Lung microvascular endothelial cell (primary cell): ENCODE data around the gene TMCC2. TPM values are rescaled to one million over a fixed set of nuclear protein-coding genes. Genes with fewer than 3 reads are reported as not detected.

Source experiments
- DNase-seq, 2 donors: peaks; one replicate each; pipeline versions ENCODE4 v3.0.0 to v3.0.0-alpha.2; 2010; ENCODE audit warnings: low read depth in 2 of 2
- total RNA-seq: library from RNA; depleted of rRNA; stranded (reverse); fragments of >200 nt; gene quantifications from 2 replicates; pipeline ENCODE4 v1.2.1, GENCODE V29; 2014

TMCC2 gene
- total RNA-seq, 1 donor from 2014 or later: 0.40 TPM

DNA sequence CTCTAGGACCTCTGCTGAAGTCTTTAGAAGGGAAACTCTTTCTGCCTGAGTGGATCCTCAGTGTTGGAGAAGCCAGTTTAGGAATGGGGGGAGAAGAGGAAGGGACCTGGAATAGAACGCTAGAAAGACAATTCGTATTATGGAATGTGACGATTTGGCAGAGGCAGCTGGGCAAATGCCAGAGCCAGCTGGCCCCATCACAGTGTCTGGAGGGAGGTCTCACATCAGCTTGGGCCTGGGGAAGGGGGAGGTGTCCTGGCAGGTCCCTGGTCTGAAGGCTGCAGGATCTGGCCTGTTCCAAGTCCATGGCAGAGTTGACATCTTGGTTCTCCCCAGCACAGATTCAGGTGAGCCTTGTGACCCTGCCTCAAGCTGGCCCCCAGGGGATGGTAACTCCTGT lies 11.3 kb downstream of the TMCC2 start:
- no peak for DNase-seq

DNA sequence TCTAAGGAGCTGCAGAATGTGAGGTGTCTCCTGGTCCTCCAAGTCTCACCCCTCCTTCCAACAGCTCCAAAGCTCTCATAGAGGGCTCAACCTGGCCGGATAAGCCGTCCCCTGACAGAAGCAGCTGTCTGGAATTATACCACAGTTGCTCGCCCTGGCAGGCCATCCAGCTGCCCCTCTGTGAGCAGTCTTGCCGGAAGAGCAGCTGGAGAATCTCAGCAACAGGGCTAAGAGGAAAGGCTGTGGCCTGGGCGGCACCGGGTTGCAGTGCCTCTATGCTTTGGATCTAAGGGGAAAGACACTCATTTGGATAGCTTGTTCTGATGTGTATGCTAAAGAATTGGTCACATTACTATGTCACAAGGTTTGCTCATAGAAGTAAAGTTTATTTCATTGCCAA lies 12.4 kb downstream of the TMCC2 start:
- no peak for DNase-seq

DNA sequence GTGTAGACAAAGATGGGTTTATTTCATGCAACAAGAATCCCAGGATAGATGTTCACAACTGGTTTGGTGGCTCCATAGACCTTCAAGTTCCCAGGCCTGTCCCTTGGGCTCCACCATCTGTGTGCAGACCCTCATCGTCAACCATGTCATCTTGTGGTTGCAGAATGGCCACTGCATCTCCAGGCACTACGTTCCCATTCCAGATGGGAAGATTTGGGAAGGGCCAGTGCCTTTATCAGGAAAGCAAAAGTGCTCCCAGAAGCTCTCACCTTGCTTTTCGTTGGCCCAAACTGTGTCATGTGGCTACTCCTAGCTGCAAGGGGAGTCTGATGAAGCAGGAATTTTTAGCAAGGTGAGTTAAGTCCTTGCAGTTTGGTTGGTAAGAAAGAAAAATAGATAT lies 12.8 kb downstream of the TMCC2 start:
- no peak for DNase-seq

DNA sequence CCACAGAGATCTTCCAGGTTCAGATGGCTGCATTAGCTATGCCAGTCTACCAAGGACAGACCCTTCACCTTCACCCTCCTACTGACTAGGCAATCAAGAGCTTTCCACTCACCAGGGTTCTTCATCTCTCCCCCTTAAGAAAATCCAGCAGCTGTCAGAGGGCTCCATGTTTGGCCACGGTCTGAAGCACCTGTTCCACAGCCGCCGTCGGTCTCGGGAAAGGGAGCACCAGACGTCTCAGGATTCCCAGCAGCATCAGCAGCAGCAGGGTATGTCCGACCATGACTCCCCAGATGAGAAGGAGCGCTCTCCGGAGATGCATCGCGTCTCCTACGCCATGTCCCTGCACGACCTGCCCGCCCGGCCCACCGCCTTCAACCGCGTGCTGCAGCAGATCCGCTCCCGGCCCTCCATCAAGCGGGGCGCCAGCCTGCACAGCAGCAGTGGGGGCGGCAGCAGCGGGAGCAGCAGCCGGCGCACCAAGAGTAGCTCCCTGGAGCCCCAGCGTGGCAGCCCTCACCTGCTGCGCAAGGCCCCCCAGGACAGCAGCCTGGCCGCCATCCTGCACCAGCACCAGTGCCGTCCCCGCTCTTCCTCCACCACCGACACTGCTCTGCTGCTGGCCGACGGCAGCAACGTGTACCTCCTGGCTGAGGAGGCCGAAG lies 13.8 kb downstream of the TMCC2 start:
- no peak for DNase-seq

DNA sequence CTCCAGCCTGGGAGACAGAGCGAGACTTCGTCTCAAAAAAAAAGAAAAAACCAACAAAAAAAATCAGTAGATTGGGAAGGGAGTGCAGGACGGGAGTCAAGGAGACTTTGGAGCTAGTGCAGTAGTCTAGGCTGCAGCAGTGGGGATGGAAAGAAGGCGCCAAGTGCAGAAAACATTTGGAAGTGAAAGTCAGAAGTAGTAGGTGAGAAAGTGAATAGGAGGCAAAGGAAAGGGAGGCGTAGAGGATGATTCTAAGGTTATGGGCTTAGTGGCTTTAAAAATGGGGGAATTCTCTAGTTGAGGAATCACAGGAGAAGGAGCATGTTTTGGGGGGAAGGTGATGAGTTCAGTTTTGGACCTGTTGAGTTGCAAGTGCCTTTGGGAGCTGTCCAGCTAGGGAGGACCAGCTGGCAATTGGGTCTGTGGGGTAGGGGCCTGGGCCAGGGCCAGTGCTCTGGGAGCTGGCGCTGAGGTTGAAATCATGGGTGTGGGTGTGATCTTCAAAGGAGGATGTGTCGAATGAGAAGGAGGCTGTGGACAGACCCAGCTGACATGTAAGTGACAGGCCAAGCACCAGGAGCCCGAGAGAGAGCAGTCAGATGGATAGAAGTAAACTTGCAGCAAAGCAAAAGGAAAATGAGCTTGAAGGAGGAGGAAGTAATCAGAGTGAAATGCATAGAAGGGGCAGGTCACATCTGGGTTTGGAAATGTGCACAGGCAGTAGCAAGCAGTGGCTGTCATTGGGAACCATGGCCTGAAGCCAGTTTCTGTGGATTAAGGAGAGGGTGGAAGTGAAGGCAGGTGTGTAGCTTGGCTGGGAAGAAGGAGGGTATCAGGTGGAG lies 15.8 kb downstream of the TMCC2 start:
- DNase-seq: no peak

DNA sequence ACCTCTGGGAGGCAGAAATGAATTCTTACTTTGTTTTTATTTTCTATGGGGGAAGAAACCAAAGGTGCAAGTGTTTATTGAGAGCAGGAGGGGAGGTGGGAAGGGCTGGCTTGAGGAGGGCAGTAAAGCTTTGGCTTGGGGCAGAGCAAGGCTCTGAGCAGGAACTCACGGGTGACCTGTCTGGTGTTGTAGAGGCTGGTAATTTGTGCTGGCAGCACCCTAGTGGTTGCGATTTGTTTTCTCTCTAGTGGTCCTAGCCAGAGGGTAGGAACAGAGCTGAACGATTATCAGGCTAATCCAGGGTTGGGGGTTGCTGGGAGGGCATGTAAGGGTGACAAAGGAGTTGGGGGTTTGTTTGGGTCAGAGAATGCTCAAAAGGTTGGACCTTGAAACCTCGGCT lies 16.6 kb downstream of the TMCC2 start:
- DNase-seq: no peak

DNA sequence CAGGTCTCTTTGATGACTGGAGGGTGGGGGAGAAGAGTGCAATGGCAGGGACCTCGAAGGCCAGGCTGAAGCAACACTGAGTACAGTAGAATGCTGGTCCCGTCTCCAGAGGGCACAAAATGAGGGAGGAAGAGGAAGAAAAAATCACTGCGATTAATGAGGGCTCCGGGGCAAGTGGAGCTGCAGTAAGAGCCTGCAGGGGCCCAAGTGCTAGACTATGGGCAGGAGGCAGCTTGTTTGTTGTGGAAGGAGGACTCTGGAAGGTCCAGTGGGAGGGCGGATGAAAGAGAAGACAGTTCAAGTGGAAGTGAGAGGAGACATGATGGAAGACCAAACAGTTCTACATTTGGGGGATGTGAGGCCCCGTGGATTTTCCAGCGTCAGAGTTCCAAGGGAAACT lies 17.4 kb downstream of the TMCC2 start:
- no peak for DNase-seq

DNA sequence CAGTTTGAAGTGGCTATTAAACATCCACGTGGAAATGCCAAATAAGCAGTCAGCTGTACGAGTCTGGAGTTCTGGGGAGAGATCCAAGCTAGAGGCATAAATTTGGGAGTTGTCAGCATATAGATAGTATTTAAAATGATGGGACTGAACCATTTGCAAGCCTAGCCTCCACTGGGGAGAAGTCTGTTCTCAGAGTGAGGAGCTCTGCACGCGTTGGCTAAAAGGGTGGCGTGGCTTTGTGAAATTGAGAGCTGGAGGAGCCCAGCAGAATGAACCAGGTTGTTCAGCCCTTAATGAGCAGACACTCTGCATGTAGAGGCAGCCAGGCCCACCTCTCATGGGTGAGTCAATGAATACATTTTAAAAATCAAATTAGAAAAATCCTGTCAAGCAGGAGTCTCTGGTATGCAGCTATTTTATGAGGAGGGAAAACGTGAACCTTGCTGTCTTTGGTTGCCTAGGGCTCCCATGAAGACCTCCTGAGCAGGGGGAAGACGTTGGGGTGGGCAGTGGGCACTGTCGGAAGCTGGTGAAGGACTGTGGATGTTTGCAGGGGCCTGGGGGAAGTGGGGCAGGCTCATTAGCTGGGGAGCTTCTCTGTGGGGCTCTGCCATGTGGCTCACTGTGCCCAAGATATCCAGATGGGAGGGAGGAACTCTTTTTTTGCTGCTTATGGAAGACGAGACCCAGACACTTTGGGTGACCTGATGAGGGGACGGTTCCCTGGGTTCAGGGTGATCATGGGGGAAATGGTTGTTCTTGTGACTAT lies 18.8 kb downstream of the TMCC2 start:
- no peak for DNase-seq

DNA sequence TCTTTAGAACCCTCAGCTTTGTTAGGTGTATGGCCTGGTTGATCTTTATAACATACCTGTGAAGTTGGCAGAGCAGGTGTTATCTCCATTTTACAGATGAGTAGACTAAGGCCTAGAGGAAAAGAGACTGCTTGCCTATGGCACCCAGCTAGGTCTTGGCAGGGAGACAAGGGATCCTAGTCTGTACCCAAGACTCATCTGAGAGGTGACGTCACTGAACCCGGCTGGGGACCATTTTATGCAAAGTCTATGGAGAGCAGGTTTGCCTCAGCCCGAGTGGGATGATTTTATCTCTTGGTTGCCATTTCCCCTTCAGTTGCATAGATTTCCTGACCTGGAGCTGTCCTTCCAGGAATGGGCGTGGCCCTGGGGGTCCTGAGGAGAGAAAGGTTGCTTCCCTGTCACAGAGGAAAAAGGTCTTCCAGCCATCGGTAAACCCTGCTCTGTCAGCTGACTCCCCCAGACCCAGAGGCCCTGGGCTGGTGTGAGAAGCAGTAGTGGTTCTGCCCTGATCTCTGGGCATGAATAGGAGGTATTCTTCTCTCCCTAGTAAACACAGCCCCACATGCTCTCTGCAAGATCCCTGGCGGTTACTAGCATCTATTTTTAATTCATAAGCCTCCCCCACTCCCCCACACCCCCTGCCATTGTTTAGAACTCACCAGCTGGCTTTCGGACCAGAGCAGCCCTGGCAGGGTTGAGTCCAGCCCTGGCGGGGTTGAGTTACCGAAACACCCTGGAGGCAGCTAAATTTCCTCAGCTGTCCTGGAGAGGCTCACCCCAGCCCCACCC lies 19.6 kb downstream of the TMCC2 start:
- DNase-seq: no peak

DNA sequence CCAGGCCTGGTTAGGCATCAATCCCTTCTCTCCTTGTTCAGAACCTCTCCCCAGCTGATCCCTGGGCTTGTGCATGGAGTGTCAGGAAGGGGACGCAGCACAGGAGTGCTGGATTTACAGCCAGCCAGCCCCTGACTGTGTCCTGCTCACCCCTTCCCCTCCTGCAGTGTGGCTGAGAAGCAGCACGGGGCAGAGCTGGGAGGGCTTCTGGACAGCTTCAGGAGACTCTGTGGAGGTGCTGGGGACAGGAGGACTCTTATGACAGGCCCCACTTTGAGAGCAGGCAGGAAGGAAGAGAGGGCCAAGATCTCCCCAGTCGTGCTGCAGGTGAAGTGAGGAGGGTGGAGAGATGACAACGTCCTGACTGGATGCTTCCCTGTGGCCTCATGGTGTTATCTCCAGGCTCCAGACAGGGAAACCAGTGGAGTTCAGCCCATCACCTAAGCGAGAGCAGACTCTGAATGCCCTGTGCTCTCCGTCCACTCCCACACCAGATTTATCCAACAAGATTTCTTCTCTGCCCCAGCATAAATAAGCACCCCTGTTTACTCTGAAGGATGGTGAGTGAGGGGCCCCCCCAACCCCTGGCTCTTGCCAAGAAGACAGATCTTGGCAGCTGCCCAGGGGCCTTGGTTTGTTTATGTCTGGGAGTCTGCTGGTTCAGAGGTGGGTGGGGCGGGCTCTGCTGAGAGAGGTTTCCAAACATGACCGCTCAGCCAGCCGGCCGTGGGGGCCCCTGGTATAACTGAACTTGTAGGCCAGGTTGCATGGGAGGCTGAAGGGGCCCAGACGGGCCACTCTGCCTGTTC lies 21.3 kb downstream of the TMCC2 start:
- DNase-seq: peak in 1 of 2 donors; percentile 66

DNA sequence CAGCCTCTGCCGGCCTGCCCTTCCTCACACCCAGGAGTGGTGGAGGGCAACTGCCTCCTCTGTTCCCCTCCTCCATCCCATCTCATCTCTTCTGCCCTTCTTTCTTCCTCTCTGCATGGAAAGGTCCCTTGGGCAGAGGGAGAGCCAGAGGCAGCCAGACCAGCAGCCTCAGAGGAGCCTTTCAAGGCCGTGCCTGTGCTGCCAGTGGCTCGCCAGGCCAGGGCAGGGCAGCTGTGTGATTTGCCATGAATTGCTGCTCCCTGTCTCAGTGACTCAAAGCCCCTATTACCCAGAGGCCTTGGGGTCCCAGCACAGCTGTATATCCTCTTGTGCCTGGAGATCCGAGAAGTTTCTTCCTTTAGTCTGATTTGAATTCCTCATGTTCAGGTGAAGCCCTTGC lies 21.9 kb downstream of the TMCC2 start:
- DNase-seq: no peak

DNA sequence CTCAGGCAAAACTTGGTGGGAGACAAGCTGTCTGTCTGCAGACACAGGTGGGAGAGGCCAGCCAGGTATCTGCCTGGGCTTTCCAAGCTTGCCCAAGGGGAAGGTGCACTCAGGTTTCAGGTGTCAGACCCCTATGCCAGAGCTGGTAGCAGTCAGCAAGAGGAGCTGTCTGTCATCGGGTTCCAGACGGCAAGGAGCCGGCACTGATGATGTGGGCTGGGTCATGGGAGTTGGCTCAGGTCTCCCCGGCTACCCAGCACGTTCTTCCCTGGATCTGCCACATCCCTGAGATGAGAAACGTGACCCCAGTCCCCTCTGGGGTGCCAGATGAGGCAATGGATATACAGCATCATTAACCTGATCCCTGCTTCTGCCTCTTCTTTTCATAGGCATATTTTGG lies 23.0 kb downstream of the TMCC2 start:
- DNase-seq: no peak

DNA sequence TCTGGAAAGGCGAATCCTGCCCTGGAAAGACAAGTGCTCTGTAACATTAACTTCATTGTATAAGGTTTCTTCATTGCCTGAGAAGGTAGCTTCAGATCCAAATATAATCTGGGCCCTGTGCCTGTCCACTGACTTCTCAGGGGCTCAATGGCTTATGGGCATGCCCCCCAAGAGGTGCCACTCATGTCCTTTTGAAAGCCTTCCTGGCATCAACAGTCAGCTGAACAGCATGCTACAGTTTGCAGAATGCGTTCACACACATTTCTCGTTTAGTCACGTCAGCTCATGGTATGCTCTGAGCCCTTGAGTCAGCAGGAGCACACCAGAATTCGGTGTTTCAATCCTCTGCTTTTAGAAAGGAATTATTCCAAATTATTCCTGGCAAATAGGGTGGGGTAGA lies 23.8 kb downstream of the TMCC2 start:
- DNase-seq: no peak

DNA sequence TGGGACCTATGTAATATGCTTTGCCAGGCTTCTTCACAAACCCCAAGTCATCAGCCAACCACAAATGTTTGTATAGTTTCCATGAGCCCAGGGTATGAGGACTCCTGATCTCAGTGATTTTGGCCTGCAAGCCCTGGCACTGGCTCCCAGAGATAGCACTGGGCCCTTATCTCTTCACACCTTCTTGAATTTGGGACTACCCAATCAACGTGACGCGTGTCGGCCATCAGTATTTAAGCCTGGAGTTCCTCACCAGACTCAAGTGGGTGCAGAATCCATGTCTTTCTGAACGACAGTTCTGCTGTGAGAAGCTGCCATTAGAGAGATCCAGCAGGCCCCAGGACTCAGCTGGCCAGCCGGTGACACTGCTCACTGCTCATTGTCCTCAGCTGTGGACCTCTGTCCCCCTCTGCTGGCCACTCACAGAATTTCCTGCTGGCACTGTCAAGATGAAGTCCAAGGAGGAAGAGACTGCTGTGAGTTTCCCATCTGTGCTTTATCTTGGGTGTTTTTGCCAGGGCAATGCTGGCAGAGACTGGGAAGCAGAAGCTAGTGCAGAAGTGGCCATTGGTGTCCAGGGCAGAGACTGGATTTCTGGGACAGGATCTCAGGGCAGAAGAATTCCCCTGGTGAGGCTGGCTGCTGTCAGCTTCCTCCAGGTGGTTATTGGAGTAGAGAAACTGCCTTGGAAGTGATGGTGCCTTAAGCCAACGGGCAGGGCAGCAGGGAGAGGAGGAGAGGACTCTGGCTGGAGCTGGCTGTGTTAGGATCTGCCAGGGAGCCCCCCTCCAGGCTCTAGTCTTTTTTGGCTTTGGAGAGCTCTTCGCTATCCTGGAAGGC lies 28.4 kb downstream of the TMCC2 start:
- DNase-seq: peak; percentile 82 to 87

DNA sequence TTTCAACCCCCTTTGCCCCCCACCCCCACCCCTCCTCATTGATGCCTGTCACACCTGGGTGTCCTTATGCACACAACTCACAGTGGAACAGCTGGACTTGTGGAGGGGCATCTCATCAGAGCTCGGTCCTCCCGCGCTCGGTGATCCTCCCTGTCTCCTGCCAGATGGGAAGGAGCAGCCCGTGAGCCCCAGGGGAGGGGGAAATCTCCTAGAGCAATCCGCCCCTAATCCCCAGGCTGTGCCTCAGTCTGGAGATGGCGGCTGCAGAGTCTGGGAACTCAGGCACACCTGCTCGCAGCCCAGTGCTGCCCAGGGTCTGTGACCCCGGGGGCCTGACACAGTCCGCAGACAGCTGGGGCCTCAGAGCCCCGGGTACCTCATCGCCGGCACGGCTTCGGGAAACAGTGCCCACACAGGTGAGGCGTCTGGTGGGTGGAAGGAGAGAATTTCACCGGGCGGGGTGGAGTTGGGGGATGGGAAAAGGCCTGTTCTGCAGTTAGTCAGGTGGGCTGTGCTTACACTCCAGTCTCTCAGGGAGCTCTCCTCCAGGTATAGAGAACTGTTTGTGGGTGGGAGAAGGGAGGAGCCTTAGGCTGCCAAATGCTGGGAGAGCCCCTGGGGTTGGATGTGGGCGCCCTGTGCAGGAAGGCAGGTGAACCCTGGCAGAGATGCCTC lies 29.3 kb downstream of the TMCC2 start:
- no peak for DNase-seq

DNA sequence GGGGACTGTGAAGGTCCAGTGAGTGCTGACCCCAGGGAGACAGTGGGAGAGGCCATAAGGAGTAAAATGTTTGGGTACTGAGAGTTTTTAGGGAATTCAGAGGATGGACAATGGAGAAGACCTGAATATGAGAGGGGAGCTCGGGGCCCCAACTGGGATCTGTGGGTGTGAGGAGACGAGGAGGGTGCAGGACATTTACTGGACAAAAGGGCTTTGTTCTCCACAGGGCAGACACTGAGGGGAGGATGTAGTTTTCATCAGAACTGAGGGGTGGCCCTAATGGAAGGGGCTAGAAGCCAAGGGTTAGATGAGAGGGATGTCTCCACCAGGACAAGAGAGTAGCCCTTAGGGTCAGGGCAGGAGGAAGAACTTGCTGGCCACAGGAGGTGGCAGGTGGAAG lies 30.0 kb downstream of the TMCC2 start:
- no peak for DNase-seq

DNA sequence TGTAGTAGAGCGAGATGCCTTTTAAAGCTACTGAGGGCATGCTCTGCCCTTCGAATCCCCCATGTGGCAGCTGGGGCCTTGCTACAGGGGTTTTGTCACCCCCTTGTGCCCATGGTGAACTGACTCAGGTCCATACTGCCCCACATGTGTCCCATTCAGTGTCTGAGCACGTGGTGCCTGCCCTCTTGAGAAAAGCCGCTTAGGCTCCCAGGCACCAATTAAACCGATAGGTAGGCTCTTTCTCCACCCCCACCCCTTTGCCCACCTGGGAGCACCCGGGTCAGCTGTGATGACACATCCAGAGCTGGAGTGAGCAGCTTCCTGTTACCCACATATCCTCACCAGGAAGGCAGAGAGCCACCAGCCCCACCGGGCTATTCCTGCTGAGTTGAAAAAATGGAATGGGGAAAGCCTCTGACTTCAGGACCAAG lies 30.5 kb downstream of the TMCC2 start:
- DNase-seq: peak in 1 of 2 donors; percentile 28

DNA sequence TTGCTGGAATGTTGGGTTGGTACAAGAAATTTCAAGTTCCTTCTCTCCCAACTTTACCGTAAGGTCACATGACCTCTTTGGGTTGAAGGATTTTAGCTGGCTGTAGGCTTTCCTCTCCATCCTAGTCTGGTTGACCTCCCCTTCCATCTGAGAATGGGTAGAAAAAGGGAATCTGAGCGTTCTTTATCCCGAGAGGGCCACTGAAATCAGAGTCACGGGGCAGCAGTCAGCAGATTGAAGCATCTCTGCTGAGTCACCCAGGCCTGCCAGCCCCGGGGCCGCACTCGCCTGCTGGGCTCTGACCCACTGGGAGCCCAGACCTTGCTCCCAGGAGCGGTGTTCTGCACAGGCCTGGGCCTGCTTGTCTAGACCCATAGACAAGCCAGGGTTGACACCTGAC lies 31.0 kb downstream of the TMCC2 start:
- peak in 1 of 2 donors; percentile 68 for DNase-seq

DNA sequence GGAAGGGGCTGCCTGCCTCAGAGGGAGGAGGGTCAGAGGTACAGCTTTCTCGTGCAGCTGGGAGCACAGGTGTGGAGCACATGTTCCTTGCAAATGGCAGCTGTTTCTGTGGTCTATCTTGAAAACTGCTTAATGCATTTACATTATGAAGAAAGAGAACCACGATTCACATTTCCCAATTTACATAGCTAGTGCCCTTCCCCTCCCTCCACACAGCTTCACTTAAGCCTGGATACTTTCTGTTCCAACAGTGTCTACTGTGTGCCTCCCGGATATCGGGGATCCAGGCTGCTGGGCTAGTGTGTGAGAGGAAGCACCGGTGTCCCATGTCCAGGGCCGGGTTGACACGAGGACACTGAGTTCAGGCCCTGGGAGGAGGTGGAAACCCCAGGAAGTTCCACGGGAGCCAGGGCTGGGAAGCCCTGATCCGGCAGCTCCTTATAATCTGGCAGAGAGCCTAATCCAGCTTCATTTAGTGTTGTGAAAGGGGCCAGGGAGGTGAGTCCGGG lies 31.6 kb downstream of the TMCC2 start:
- DNase-seq: peak; percentile 17 to 48
